Large intestine (tissue), 3 donors: ENCODE results near the gene VWF. TPM values are rescaled to one million over a fixed set of nuclear protein-coding genes. Genes with fewer than 3 reads are reported as not detected.

Experiments
- DNase-seq, 2 donors: peaks; one replicate each; pipeline versions ENCODE4 v3.0.0 to v3.0.0-alpha.2; 2013
- H3K27ac ChIP-seq: one replicate; pipeline ENCODE4 v1.5.1; 2013; ENCODE audit warnings: low read length
- H3K27me3 ChIP-seq: 2 replicates; pipeline ENCODE4 v1.6.1; 2013; ENCODE audit warnings: low read length; ENCODE audit not compliant: control insufficient read depth, insufficient read depth
- H3K36me3 ChIP-seq: 2 replicates; pipeline ENCODE4 v1.6.1; 2013; ENCODE audit warnings: low read length; ENCODE audit not compliant: control insufficient read depth, insufficient read depth
- H3K4me1 ChIP-seq: one replicate; pipeline ENCODE4 v1.6.1; 2013; ENCODE audit warnings: low read length; ENCODE audit not compliant: control insufficient read depth, insufficient read depth
- H3K4me3 ChIP-seq: one replicate; pipeline ENCODE4 v1.5.1; 2013; ENCODE audit warnings: low read length
- H3K9me3 ChIP-seq: one replicate; pipeline ENCODE4 v1.6.1; 2013; ENCODE audit warnings: mild to moderate bottlenecking, low read depth, low read length, moderate library complexity; ENCODE audit not compliant: control insufficient read depth
- WGBS: methylation state at CpG from one replicate; pipeline ENCODE4 v1.1.5; 2013; ENCODE audit warnings: low lambda C conversion rate; ENCODE audit not compliant: insufficient coverage; 5-methylcytosine and 5-hydroxymethylcytosine counted together
- polyA plus RNA-seq: library from polyadenylated mRNA; unstranded; fragments of 120-200 nt; gene quantifications from one replicate; pipeline ENCODE4 v1.2.1, GENCODE V29; 2013

The VWF gene
- polyA plus RNA-seq, 1 donor, result 13.8 TPM

GRCh38 chr12:6090803-6091202 is 33.7 kb downstream of the VWF start:
- no CpG with 5 or more reads among the region's 6 CpGs for WGBS
- H3K27ac ChIP-seq, result no peak overlapping the region
- H3K27me3 ChIP-seq, result no peaks in the 10 kb centered on the region
- H3K4me3 ChIP-seq, result no peak overlapping the region
- peaks cover 34% of the 10 kb centered on the region for H3K4me1 ChIP-seq
- no peaks in the 10 kb centered on the region for H3K9me3 ChIP-seq
- no peaks in the 10 kb centered on the region for H3K36me3 ChIP-seq
- DNase-seq, result peak; percentile 63 to 79

- Histone ChIP-seq H3K4me3 (no peak overlapping the region), H3K27me3 (no peaks in the 10 kb centered on the region), H3K36me3 (no peaks in the 10 kb centered on the region), H3K9me3 (no peaks in the 10 kb centered on the region), H3K27ac (peak overlapping the region; percentile 95), H3K4me1 (peaks cover 48% of the 10 kb centered on the region)
- no CpG with 5 or more reads among the region's 15 CpGs for WGBS
- peak; percentile 93 to 98 for DNase-seq
Measured at GRCh38 chr12:6088921-6089747, 35.3 kb downstream of the VWF start.

GRCh38 chr12:6086316-6086715 is 38.2 kb downstream of the VWF start:
- Histone ChIP-seq H3K9me3 (no peaks in the 10 kb centered on the region), H3K4me3 (no peak overlapping the region), H3K27ac (no peak overlapping the region), H3K36me3 (no peaks in the 10 kb centered on the region), H3K4me1 (peaks cover 49% of the 10 kb centered on the region), H3K27me3 (no peaks in the 10 kb centered on the region)
- no peak for DNase-seq
- no CpG with 5 or more reads among the region's 2 CpGs for WGBS

GRCh38 chr12:6085841-6086240 is 38.6 kb downstream of the VWF start:
- H3K4me3 ChIP-seq, result no peak overlapping the region
- no peaks in the 10 kb centered on the region for H3K36me3 ChIP-seq
- peaks cover 45% of the 10 kb centered on the region for H3K4me1 ChIP-seq
- H3K27me3 ChIP-seq, result no peaks in the 10 kb centered on the region
- H3K27ac ChIP-seq, result no peak overlapping the region
- no peak for DNase-seq
- WGBS, result 83% methylated on average over 1 of the region's 3 CpGs
- H3K9me3 ChIP-seq, result no peaks in the 10 kb centered on the region

GRCh38 chr12:6084969-6085450 is 39.5 kb downstream of the VWF start:
- peak overlapping the region; percentile 87 for H3K27ac ChIP-seq
- no peaks in the 10 kb centered on the region for H3K9me3 ChIP-seq
- DNase-seq, result no peak
- no peaks in the 10 kb centered on the region for H3K27me3 ChIP-seq
- H3K36me3 ChIP-seq, result no peaks in the 10 kb centered on the region
- 100% methylated on average over 2 of the region's 6 CpGs for WGBS
- H3K4me1 ChIP-seq, result peaks cover 38% of the 10 kb centered on the region
- no peak overlapping the region for H3K4me3 ChIP-seq

- peak overlapping the region; percentile 87 for H3K27ac ChIP-seq
- peak; percentile 77 to 81 for DNase-seq
- no CpG with 5 or more reads among the region's 7 CpGs for WGBS
- H3K9me3 ChIP-seq, result no peaks in the 10 kb centered on the region
- H3K27me3 ChIP-seq, result no peaks in the 10 kb centered on the region
- peaks cover 34% of the 10 kb centered on the region for H3K4me1 ChIP-seq
- H3K36me3 ChIP-seq, result no peaks in the 10 kb centered on the region
- no peak overlapping the region for H3K4me3 ChIP-seq
Measured at GRCh38 chr12:6084261-6084968, 40.1 kb downstream of the VWF start.

GRCh38 chr12:6083601-6084000 is 40.9 kb downstream of the VWF start:
- WGBS, result no CpG with 5 or more reads among the region's 4 CpGs
- Histone ChIP-seq H3K4me1 (peaks cover 28% of the 10 kb centered on the region), H3K4me3 (no peak overlapping the region), H3K27ac (peak overlapping the region; percentile 87), H3K27me3 (no peaks in the 10 kb centered on the region), H3K36me3 (no peaks in the 10 kb centered on the region), H3K9me3 (no peaks in the 10 kb centered on the region)
- no peak for DNase-seq

- Histone ChIP-seq H3K36me3 (no peaks in the 10 kb centered on the region), H3K27ac (no peak overlapping the region), H3K4me1 (peaks cover 19% of the 10 kb centered on the region), H3K4me3 (no peak overlapping the region), H3K9me3 (no peaks in the 10 kb centered on the region), H3K27me3 (no peaks in the 10 kb centered on the region)
- WGBS, result no CpG with 5 or more reads among the region's 3 CpGs
- no peak for DNase-seq
Measured at GRCh38 chr12:6082613-6083012, 41.9 kb downstream of the VWF start.

- H3K27me3 ChIP-seq, result peaks cover 2% of the 10 kb centered on the region
- WGBS, result 100% methylated on average over 5 of the region's 18 CpGs
- H3K4me1 ChIP-seq, result peaks cover 17% of the 10 kb centered on the region
- no peak overlapping the region for H3K27ac ChIP-seq
- no peaks in the 10 kb centered on the region for H3K9me3 ChIP-seq
- H3K36me3 ChIP-seq, result no peaks in the 10 kb centered on the region
- no peak for DNase-seq
- H3K4me3 ChIP-seq, result no peak overlapping the region
Measured at GRCh38 chr12:6080149-6081045, 44.1 kb downstream of the VWF start.
